Loucy (cell line): Measurements from ENCODE around the gene TP53TG3F.
"Not testable (repeated sequence)": the region's sequence is repeated elsewhere in the genome, so short reads cannot be mapped to it uniquely, and the experiment has no call there.

Source experiments
- EZH2phosphoT487 ChIP-seq: fragments of 200-600 bp; IDR thresholded peaks from 2 replicates; pipeline ENCODE4 v1.6.1; 2018; ENCODE audit warnings: antibody characterized with exemption, mild to moderate bottlenecking, moderate library complexity, borderline replicate concordance
- TF ChIP-seq, protein P1 (sequence below): fragments of 200-600 bp; sonication (generic); conservative IDR thresholded peaks from 2 replicates; pipeline ENCODE4 v1.5.1; 2014; ENCODE audit warnings: mild to moderate bottlenecking, antibody characterized with exemption, low read length

- TF ChIP-seq, protein P1, sequence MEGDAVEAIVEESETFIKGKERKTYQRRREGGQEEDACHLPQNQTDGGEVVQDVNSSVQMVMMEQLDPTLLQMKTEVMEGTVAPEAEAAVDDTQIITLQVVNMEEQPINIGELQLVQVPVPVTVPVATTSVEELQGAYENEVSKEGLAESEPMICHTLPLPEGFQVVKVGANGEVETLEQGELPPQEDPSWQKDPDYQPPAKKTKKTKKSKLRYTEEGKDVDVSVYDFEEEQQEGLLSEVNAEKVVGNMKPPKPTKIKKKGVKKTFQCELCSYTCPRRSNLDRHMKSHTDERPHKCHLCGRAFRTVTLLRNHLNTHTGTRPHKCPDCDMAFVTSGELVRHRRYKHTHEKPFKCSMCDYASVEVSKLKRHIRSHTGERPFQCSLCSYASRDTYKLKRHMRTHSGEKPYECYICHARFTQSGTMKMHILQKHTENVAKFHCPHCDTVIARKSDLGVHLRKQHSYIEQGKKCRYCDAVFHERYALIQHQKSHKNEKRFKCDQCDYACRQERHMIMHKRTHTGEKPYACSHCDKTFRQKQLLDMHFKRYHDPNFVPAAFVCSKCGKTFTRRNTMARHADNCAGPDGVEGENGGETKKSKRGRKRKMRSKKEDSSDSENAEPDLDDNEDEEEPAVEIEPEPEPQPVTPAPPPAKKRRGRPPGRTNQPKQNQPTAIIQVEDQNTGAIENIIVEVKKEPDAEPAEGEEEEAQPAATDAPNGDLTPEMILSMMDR: not testable (repeated sequence)
- not testable (repeated sequence) for TF ChIP-seq EZH2phosphoT487
These were observed 49.7 kb downstream of the TP53TG3F start for GRCh38 chr16:33509070-33509469.
